ENCODE results near the gene ZNF652.
"Not testable (repeated sequence)": the region's sequence is repeated elsewhere in the genome, so short reads cannot be mapped to it uniquely, and the experiment has no call there.

ZNF652 gene

DNA sequence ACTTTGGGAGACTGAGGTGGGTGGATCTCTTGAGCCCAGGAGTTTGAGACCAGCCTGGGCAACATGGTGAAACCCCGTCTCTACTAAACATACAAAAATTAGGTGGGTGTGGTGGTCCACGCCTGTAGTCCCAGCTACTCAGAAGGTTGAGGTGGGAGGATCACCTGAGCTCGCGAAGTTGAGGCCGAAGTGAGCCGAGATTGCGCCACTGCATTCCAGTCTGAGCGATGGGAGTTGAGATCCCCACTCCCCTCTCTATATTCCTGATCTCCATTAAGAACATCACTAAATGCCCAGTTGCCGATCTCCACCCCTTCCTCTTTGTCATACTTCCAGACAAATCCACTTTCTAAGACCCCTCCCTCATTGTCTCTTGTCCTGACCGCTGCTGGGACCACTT, 24.3 kb upstream of the ZNF652 start:
- DNase-seq (ENCODE audit: low spot score) = no peak

DNA sequence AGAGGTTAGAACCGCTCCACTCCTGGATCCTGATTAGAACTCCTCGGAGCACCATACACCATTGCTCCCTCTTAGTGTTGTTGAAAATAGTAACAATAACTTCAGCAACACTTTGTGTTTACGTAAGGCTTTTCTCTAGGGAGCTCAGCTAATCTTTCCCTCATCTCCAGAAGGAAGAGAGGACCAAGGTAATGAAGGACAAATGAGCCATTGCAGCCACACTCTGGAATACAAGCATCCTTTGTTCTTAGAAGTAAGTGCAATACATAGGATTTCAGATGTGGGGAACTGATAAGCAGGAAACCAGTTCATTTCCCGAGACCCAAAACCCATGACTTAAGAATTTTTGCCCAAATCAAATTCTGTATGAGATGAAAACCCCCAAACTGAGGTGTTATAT, 22.9 kb upstream of the ZNF652 start:
- no peak for DNase-seq (ENCODE audit: low spot score)

DNA sequence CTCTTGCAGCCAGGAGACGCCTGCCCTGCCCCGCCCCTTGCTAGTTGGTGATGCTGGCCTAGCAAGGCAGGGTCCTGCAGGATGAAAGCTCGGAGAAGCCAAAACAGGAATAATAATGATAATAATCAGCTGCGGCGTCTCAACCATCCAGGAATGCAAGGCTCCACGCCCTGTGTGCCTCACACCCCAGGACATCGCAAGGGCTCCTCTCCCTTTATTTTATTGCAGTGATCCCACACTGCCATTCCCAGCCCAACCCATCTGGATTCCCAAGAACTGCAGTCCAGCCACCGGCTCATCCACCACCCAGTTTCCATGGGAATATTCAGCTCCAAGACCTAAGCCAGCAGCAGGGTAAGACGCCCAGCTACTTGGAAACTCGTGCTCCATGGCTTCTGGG, 21.0 kb upstream of the ZNF652 start:
- DNase-seq (ENCODE audit: low spot score) = no peak

DNA sequence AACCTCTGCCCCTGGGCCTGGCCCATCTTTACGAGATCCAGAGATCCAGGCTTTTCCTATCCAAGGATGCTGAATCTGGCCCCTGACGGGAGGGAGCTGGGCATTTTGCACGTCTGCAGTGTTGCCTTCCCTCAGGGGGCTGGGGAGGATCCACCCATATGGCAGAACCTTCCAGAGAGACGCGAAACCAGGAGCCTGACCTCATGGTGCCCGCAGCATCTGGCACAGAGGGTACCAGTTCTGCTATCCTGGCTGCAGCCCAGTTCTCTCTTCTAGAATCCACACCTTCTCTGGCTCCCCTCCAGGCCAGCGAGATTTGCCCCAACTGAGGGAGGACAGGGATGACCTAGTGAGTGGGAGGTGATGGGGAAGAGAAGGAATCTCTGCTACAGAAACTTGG, 20.5 kb upstream of the ZNF652 start:
- DNase-seq (ENCODE audit: low spot score) = no peak

DNA sequence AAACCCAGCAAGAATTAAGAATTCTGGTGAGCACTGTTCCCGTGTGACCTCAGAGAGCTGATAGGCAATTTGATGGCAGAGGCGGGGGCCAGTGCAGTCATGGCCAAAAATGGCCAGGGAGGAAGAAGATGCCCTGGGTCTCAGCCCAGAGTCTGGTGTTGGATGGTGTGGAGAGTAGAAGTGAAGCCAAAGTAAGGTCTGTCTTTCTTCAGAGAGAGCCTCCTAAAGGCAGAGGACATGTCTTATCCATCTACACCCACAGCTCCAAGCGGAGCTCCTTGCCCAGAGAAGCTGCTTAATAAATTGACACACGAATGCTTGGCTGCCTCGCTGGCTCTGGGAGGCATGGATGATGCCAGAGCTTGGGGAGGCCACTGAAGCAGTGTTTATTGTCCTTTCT, 19.7 kb upstream of the ZNF652 start:
- no peak for DNase-seq (ENCODE audit: low spot score)

DNA sequence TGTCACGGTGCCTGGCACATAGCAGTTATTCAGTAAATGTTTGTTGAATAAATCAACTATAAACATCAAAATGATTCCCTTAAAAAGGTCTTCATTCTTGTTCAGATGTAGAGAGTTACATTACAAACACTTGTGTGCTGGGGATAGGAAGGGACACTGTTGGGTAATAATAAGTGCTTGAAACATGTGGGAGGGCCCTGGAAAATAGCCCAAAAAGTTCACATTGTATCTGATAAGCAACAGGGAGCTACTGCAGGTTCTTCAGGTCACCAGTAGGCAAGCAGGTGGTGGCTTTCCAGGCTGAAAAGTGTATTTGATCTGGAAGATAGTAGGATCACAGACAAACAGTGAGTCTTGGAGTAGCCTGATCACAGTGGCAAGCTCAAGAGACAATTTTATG, 19.0 kb upstream of the ZNF652 start:
- no peak for DNase-seq (ENCODE audit: low spot score)

DNA sequence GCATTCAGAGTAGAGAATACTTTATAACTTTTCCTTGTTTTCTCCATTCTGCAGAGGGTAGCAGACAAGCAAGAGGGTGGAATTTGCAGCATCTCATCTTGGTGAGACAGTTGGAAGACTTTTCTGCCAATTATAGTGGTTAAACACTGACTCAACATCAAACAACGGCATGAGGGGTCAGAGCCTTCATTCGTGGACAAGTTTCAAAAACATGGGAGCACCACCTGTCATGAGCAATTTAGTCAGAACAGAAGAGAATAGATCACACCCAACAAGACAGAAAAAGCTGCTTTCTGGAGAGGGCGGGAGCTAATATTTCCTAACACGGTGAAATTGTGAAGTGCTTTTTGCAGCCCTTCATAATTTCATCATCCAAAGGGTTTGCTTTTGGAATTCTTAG, 17.9 kb upstream of the ZNF652 start:
- DNase-seq (ENCODE audit: low spot score) = no peak

DNA sequence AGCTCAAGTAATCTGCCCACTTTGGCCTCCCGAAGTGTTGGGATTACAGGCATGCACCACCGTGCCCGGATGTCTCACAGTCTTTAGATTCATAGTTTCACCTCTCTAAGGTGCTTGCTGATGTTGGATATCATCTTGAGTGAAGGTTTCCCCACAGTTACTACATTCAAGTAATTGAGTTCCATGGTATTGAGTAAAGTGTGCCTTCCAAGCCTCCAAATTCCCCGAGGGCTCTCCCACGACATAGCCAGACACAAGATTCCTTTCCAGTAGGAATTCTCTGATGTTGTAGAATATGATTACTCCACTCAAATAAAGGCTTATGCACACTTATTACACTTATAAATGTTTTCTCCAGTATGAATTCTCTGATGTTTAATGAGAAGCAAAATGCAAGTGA, 16.3 kb upstream of the ZNF652 start:
- DNase-seq (ENCODE audit: low spot score) = no peak

DNA sequence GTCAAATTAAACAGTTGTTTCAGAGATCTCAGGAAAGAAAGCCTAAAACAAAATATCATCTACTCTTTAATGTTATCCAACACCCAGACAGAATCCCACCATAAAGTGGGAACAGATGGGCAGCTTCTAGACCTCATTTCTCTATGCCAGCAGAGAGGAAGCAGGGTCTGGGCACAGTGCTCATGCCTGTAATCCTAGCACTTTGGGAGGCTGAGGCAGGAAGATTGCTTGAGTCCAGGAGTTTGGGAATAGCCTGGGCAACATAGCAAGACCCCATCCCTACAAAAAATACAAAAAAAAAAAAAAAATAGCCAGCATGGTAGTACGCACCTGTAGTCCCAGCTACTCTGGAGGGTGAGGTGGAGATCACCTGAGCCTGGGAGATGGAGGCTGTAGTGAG, 13.5 kb upstream of the ZNF652 start:
- no peak for DNase-seq (ENCODE audit: low spot score)

DNA sequence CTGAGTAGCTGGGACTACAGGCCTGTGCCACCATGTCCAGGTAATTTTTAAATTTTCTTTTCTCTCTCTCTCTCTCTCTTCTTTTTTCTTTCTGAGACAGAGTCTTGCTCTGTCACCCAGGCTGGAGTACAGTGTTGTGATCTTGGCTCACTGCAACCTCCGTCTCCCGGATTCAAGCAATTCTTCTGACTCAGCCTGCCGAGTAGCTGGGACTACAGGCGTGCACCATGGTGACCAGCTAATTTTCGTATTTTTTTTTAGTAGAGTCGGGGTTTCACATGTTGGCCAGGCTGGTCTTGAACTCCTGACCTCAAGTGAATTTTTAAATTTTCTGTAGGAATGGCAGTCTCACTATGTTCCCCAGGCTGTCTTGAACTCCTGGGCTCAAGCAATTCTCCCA, 11.1 kb upstream of the ZNF652 start:
- DNase-seq (ENCODE audit: low spot score) = no peak

DNA sequence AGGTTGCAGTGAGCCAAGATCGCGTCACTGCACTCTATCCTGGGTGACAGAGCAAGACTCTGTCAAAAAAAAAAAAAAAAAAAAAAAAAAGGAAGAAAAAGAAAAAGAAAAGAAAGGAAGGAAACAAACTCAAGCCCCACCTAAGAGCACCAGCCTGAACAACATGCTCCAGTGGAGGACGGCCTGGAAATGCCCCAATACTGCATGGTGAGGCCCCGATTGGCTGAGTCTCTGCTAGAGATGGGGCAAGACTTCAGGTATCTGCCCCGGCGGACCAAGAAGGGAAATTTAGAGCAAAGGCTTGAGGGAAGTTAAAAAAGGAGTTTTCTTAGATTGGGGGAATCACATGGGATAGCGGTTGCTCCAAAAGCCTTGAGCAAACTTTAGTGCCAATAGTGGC, 10.4 kb upstream of the ZNF652 start:
- DNase-seq (ENCODE audit: low spot score) = no peak

DNA sequence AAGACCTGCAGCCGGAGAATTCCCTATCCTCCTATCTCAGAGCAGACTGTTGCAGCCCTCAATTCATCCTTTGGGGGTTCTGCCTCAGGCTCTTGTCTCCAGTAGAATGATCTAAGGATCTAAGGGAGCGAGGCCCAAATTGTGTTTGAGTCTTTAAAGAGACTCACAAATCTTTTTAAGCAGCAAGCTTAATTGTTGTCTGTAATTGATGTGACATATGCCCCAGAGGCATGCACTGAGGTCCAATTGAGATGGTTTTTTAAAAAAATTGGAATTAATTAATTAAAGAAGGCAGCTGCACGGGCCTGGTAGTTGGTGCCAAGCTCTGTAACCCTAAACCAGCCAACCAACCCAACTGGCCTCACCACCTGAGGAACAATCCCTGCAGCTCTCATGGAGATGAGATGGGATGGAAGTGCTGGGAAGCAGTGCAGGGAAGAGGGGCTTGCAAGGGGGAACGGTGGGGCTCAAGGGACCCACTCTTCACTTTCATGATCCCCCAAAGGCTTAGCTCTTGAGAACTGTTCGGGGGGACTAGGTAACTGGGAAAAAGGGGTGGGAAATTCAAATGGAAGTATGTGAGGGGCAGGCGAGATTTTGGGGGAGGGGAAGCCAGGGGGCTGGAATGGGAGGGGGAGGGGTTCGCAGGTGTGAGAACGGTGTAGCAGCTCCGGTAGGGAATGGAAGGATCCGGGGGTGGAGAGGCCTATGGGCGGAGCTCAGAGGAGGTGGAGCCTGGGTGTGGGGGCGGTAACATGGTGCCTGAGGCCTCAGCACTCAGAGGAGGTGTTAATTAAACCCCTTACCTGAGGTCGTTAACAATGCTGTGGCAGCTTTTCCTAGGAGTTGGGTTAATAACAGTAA, 9.2 kb upstream of the ZNF652 start:
- DNase-seq (ENCODE audit: low spot score) = no peak

DNA sequence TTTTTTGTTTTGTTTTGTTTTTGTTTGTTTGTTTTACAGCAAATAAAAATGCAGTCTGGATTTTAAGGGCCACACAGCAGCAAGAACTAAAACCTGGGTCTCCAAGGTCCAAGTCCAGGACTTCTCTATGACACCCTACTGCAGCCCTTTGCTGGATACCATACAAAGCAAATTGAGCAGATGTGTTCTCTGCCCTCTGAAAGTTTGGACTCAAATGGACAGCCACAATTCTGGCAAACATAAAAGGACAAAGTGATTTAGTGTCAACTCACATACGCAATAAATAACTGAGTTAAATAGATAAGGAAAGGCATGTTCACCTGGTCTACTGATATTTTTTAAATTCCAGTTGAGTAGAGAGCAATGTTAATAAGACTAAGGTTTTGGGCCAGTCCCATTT, 7.7 kb upstream of the ZNF652 start:
- DNase-seq (ENCODE audit: low spot score) = no peak

DNA sequence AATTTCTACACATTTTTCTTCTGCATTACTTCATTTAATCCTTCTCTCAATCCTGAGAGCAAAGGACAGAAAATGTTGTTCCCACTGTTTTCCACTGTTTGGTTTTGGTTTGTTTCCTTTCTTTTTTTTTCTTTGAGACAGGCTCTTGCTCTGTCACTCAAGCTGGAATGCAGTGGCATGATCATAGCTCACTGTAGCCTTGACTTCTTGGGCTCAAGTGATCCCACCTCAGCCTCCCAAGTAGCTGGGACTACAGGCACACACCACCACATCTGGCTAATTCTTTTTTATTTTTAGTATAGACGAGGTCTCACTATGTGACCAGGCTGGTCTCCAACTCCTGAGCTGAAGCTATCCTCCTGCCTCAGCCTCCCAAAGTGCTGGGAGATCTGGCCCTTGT, 7.0 kb upstream of the ZNF652 start:
- DNase-seq (ENCODE audit: low spot score) = no peak

DNA sequence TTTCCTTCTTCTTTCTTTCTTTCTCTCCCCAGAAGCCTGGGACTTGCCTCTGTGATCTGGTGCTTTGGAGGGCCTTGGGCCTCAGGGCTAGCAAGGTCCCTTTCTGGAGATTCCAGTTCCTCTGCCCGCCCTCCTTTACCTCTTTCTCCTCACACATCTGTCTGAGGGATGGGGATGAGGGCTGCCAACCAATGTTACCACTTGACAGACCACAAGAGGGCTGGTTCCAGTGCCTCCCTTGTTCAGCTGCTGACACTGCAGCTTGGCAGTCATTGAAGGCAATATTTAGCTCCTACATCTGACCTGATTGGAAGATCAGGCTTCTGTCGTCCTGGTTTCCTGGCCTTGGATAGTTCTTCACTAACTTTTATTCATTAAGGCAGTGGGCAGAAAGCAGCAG, 3.6 kb upstream of the ZNF652 start:
- DNase-seq (ENCODE audit: low spot score) = peak; percentile 68

DNA sequence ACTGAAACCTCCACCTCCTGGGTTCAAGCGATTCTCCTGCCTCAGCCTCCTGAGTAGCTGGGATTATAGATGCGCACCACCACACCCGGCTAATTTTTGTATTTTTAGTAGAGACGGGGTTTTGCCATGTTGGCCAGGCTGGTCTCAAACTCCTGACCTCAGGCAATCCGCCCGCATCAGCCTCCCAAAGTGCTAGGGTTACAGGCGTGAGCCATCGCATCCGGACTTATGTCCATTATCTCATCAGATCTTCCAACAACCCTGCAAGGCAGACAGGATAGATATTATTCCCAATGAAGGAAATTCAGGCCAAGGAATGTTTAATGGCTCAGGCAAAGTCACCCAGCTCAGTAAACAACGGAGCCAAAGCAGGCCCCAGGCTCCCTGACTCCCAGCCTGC, 3.1 kb upstream of the ZNF652 start:
- DNase-seq (ENCODE audit: low spot score) = not testable (repeated sequence)

DNA sequence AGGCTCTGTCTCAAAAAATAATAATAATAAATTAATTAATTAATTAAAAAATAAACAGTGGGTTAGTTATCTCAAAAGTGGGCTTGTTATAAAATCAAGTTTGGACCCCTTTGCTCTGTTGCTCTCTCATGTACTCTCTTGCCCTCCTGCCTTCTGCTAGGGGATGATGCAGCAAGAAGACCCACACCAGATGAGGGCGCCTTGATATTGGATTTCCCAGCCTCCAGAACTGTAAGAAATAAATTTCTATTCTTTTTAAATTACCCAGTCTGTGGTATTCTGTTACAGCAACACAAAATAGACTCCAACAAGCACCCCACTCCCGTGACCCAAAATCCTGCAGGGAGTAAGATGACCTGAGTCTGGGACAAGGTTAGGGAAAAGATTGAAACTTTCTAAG, 2.1 kb upstream of the ZNF652 start:
- no peak for DNase-seq (ENCODE audit: low spot score)

DNA sequence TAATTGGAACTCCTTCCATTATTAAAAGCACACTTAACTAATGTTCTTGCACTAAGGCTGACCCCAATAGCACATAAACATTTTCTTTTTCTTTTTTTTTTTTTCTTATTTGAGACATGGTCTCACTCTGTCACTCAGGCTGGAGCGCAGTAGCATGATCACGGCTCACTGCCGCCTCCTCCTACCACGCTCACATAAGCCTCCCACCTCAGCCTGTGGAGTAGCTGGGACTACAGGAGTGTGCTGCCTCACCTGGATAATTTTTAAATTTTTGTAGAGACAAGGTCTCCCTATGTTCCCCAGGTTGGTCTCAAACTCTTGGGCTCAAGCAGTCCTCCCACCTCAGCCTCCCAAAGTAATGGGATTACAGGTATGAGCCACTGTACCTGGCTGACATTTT, 1.2 kb upstream of the ZNF652 start:
- DNase-seq (ENCODE audit: low spot score) = no peak

DNA sequence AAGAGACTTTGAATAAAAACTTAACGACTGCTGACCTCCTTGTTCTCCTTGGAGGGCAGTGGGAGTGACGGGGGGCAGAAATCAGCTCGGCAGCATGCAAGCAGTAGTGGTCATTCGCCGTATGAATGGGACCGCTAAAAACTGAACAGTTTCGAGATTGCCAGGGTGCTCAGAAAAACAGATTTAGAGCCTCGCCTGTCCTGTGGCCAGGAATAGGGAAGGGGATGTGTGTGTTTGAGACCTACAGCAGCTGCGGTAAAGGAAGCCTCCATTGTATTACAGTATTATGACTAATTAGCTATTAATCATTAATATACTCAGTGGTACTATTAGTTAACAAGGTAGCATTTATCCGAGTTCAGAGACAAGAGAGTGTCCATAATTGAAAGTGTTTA, 670 bp upstream of the ZNF652 start:
- no peak for DNase-seq (ENCODE audit: low spot score)

DNA sequence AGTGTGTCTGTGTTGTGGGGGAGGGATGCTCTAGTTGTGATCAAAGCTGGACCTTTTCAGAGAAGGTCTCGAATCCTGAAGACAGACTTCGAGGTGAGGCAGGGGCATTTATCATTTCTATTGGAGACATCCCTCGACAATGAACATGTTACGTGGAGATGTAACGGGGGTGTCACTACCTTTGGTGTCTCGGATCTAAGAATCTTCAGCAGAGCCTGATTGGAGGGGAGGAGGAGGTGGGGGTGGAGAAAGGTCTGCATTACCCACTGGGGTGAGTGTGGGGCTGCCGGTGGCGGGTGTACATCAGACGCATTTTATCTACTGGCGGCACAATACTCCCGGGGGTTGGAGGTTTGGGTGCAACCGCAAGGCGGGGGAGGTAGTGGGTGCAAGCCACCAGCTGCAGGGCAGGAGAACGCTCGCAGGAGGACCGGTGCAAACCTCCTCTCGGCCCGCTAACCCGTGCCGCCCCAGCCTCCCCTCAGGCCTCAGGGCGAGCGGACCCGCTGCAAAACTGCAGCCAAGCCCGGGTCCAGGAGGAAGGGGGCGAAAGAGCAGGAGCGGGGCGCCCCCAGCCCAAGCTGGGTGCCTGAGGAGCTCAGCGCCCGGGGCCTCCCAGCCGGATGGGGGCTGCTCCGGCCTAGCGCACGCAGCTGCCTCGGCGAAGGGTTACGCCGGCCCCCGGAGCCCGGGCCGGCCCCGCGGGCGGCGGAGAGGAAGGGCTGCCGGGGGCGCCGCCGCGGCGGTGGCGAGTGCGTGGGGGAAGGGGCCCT, 735 bp downstream of the ZNF652 start:
- DNase-seq (ENCODE audit: low spot score) = no peak

DNA sequence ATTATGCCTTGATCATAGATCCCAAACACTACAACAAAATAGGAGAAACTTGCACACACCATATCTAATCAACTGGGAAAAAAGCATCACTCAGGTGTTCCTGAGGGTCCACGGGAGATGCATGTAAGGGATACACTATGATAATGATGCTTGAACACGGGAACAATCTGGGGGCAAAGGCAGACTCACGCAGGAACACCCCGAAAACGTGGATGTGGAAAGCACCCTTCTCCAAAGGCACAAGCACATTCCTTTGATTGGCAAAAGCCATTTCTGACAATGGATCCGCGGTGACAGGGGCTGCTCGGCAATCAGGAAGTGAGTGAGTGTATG, 1.3 kb downstream of the ZNF652 start:
- DNase-seq (ENCODE audit: low spot score) = peak; percentile 85

DNA sequence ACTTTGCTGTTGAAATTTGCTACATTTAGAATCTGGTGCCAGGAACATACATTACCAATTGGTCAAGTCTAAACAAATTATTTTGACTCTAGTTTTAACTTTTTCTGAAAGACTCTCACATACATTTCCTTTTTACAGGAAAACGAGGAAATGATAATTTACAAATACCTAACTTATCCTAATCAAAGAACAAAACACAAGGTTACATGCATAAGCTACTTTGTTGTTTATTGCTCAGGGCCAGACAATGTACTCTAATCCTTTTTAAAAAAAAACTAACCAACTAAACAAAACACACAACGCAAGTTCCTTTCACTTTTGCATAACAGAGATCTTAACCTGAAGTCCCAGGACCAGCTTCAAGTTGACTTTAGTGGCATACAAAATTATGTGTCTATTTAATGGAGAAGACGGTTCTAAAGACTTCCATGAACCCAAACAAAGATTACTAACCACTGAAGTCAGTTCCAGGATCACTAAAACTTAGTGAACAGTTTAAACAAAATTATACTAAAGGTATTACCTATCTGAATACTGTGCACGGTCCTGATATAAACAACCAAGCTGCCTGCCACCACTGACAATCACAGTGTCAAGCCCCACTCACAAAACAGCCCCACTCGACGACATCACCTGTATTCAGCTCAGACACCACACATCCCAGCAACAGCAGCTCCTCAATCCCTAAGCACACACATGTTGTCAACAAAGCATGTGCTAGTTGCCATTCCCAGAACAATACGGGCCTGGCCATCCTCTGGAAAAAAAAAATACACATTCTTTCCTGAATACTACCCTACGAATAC, 1.9 kb downstream of the ZNF652 start:
- peak; percentile 36 for DNase-seq (ENCODE audit: low spot score)

DNA sequence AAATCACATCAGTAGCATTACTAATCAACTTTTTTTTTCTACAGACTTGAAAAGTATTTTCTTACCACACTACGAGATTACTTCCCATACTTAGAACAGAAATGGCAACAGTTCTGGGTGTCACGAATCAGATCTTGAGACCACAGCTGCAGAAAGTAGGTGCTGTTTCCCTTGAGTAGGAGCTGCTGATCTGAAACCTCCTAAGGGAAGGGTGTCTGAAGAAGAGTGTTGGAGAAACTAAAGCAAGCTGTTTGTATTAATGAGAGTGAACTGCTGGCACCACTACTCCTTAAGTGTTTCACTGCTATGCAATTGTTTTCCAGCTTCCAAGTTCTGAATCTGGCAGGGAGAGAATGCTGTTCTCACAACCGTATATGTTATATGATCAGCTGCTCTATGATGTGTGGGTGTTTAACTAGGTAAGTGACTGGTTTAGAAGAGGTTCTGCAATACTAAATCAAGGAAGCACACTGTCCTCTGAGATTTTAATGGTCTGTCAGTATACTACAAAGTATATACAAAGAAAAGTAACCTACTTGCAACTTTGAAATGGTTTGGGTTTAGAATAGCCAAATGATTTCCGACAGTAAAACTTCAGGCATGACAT, 3.3 kb downstream of the ZNF652 start:
- DNase-seq (ENCODE audit: low spot score) = no peak

Measured in RKO (cell line).